K562 (cell line): Measurements from ENCODE around the gene COQ4. TPM values are rescaled to one million over a fixed set of nuclear protein-coding genes. Genes with fewer than 3 reads are reported as not detected.

Experiments
- HMGN3 ChIP-seq: IDR thresholded peaks from 2 replicates; pipeline ENCODE4 v1.6.1; 2011; ENCODE audit warnings: borderline replicate concordance, low read depth, mild to moderate bottlenecking, mixed read lengths, low read length; ENCODE audit not compliant: insufficient read length; ENCODE audit errors: extremely low read depth
- MGA ChIP-seq: fragments of 450-650 bp; IDR thresholded peaks from 2 replicates; pipeline ENCODE4 v1.6.1; 2016; ENCODE audit warnings: mild to moderate bottlenecking, moderate library complexity
- REST ChIP-seq, 2 experiments: fragments of 450-650 bp; formaldehyde crosslinking in 1 of 2; IDR thresholded peaks; 2 replicates each; pipeline versions ENCODE4 v1.4.0 to v1.6.1; 2014 to 2020; ENCODE audit warnings: mild to moderate bottlenecking in 2 of 2, borderline replicate concordance in 1 of 2, low read depth in 1 of 2
- TRIM25 ChIP-seq: fragments of 450-650 bp; IDR thresholded peaks from 2 replicates; pipeline ENCODE4 v1.7.0; 2016; ENCODE audit warnings: borderline replicate concordance
- polyA plus RNA-seq, 8 experiments: library from polyadenylated mRNA; depleted of rRNA in 4 of 8; stranded (reverse) in 5 of 8; unstranded in 3 of 8; fragments of >200 nt; fragmentation: Nextera tagmentation in 2 of 8; fragmentation: Illumina TruSeq in 1 of 8; extraction: Ambion mirVana in 2 of 8; extraction: Trizol in 1 of 8; gene quantifications; 2 replicates each; pipeline versions ENCODE4 v1.2.1 to v1.2.3, GENCODE V29; 2011 to 2014; ENCODE audit warnings: inconsistent platforms in 1 of 8, missing spikeins in 1 of 8
- total RNA-seq, 7 experiments: library from RNA; depleted of rRNA in 6 of 7; stranded (reverse); fragments of >200 nt in 6 of 7; fragmentation: Illumina TruSeq in 2 of 7; extraction: Trizol in 2 of 7; gene quantifications; 2 replicates each; pipeline versions ENCODE4 v1.2.1 to v1.2.3, GENCODE V29; 2011 to 2021; ENCODE audit warnings: low replicate concordance in 1 of 7

COQ4 gene
- total and polyA plus RNA-seq, 9 of the 15 experiments (the other 6 are each of a cell fraction or from before 2014, with no cell fraction given), result 9.1 to 135 (median 67.2) TPM

GRCh38 chr9:128361986-128362646, 39.5 kb downstream of the COQ4 start (continued):
- TF ChIP-seq REST (IDR thresholded peaks at IDR 0.05; ENCODE audit: borderline replicate concordance), result peak; percentile 84; the same call in 1 of the 2 replicates
- TF ChIP-seq REST (CRISPR knock-in tag; IDR thresholded peaks at IDR 0.05; ENCODE audit: low read depth), result no peak
- peak; percentile 43 for TF ChIP-seq HMGN3
- no peak for TF ChIP-seq TRIM25
- TF ChIP-seq MGA, result no peak
